Neutrophil (primary cell): ENCODE results near the gene VCAM1.

ENCODE experiments used
- H3K27ac ChIP-seq: fragments of 200-600 bp; sonication (generic); 2 replicates; pipeline ENCODE4 v1.5.1; 2016; ENCODE audit warnings: mild to moderate bottlenecking, moderate library complexity
- H3K27me3 ChIP-seq: fragments of 200-600 bp; sonication (generic); 2 replicates; pipeline ENCODE4 v1.6.0; 2016; ENCODE audit warnings: mild to moderate bottlenecking
- H3K36me3 ChIP-seq: fragments of 200-600 bp; sonication (generic); 2 replicates; pipeline ENCODE4 v1.5.1; 2017
- H3K4me1 ChIP-seq, 2 experiments: fragments of 200-600 bp in 1 of 2; sonication (generic) in 1 of 2; 1 replicate in 1 of 2; 2 replicates in 1 of 2; pipeline versions ENCODE4 v1.5.1 to v1.6.1; 2013 to 2016; ENCODE audit warnings: low read depth in 1 of 2, low read length in 1 of 2, mild to moderate bottlenecking in 1 of 2, moderate library complexity in 1 of 2; ENCODE audit not compliant: control insufficient read depth in 1 of 2, insufficient read depth in 1 of 2
- H3K4me3 ChIP-seq, 2 experiments: fragments of 200-600 bp in 1 of 2; sonication (generic) in 1 of 2; 1 replicate in 1 of 2; 2 replicates in 1 of 2; pipeline ENCODE4 v1.5.1; 2013 to 2016; ENCODE audit warnings: low read depth in 1 of 2, low read length in 1 of 2, mild to moderate bottlenecking in 1 of 2, moderate library complexity in 1 of 2
- H3K9me3 ChIP-seq: fragments of 200-600 bp; sonication (generic); 2 replicates; pipeline ENCODE4 v1.5.1; 2016
- TF ChIP-seq, protein P1 (sequence below): fragments of 200-600 bp; sonication (generic); IDR thresholded peaks from 2 replicates; pipeline ENCODE4 v1.5.1; 2016; ENCODE audit warnings: antibody characterized with exemption

Gene VCAM1

DNA sequence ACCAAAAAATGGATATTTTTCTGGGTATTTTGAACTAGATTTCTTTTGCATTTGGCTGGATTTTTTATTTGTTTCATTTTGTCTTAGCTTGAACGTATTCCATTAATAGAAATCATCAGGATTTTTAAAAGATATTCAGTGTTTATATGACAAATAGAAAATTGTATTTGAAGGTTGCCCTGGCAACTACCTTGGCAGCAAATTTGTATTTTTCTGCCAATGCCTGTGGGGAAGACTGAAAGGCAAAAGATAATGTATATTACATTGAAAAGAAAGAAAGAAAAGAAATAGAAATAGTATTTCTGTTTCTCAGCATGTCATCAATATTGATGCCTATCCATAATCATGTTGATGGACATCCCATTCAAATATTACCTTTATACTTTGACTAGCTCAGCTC lies 16.8 kb downstream of the VCAM1 start:
- Histone ChIP-seq H3K9me3 (no peaks in the 10 kb centered on the region), H3K4me1 (no peaks in the 10 kb centered on the region), H3K36me3 (no peaks in the 10 kb centered on the region), H3K27me3 (no peaks in the 10 kb centered on the region), H3K27ac (no peak overlapping the region), H3K4me3 (no peak overlapping the region)
- TF ChIP-seq, protein P1, sequence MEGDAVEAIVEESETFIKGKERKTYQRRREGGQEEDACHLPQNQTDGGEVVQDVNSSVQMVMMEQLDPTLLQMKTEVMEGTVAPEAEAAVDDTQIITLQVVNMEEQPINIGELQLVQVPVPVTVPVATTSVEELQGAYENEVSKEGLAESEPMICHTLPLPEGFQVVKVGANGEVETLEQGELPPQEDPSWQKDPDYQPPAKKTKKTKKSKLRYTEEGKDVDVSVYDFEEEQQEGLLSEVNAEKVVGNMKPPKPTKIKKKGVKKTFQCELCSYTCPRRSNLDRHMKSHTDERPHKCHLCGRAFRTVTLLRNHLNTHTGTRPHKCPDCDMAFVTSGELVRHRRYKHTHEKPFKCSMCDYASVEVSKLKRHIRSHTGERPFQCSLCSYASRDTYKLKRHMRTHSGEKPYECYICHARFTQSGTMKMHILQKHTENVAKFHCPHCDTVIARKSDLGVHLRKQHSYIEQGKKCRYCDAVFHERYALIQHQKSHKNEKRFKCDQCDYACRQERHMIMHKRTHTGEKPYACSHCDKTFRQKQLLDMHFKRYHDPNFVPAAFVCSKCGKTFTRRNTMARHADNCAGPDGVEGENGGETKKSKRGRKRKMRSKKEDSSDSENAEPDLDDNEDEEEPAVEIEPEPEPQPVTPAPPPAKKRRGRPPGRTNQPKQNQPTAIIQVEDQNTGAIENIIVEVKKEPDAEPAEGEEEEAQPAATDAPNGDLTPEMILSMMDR = no peak

- TF ChIP-seq, protein P1 = no peak
- H3K4me1 ChIP-seq = no peaks in the 10 kb centered on the region
- no peaks in the 10 kb centered on the region for H3K36me3 ChIP-seq
- no peaks in the 10 kb centered on the region for H3K27me3 ChIP-seq
- no peak overlapping the region for H3K4me3 ChIP-seq
- H3K9me3 ChIP-seq = no peaks in the 10 kb centered on the region
- no peak overlapping the region for H3K27ac ChIP-seq
Observed at GRCh38 chr1:100736746-100737145, 17.2 kb downstream of the VCAM1 start.

GRCh38 chr1:100746542-100746932 lies 27.0 kb downstream of the VCAM1 start:
- Histone ChIP-seq H3K4me1 (no peaks in the 10 kb centered on the region), H3K36me3 (no peaks in the 10 kb centered on the region), H3K9me3 (no peaks in the 10 kb centered on the region), H3K27ac (no peak overlapping the region), H3K4me3 (no peak overlapping the region), H3K27me3 (no peaks in the 10 kb centered on the region)
- TF ChIP-seq, protein P1 = no peak

GRCh38 chr1:100747771-100748170 lies 28.2 kb downstream of the VCAM1 start:
- no peaks in the 10 kb centered on the region for H3K9me3 ChIP-seq
- no peaks in the 10 kb centered on the region for H3K27me3 ChIP-seq
- no peak overlapping the region for H3K27ac ChIP-seq
- H3K4me3 ChIP-seq = no peak overlapping the region
- no peaks in the 10 kb centered on the region for H3K36me3 ChIP-seq
- H3K4me1 ChIP-seq = no peaks in the 10 kb centered on the region
- TF ChIP-seq, protein P1 = no peak

DNA sequence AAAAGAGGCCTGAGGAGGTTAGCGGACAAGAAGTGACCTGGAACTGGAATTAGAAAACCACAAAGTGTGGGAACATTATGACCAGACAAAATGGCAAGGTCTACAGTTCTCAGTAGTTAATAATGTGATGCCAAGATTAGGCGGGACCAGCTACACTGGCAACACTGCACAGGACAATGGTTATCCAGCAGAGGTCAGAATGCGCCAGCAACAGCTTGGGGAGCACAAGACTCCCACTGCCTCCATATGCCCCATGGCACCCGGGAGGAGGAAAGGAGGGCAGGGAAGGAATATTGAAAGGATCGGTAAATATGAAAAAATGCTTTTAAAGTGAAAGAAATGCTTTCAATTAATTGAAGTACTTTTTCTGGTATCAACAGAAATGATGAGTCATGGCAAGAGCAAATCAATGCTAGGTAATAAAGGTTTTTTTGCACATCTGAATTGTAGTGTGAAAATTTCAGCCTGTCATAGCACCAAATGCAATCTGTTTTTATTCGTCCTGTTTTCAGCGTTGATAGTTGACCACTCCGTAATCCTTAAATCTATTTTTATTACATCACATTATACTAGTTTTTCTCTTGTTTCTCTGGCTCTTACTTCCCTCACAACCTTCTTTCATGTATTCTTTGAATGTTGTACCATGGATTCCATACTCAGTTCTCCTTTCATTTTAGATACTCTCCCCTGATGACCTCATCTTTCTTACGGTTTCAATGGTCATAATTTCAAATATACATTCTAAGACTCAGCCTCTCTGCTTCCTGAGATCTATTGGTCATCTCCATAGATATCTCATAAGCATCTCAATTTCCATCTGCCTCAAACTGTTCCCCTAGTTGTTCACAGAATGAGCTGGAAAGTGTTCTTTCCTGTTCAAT lies 30.7 kb downstream of the VCAM1 start:
- H3K27ac ChIP-seq = no peak overlapping the region
- no peaks in the 10 kb centered on the region for H3K36me3 ChIP-seq
- TF ChIP-seq, protein P1 = no peak
- H3K27me3 ChIP-seq = no peaks in the 10 kb centered on the region
- no peaks in the 10 kb centered on the region for H3K9me3 ChIP-seq
- no peaks in the 10 kb centered on the region for H3K4me1 ChIP-seq
- no peak overlapping the region for H3K4me3 ChIP-seq
